GM20000 (cell line): ENCODE data around the gene RELL1.

ENCODE experiments used
- DNase-seq: peaks from one replicate; pipeline ENCODE4 v3.0.0; 2012; ENCODE audit warnings: low spot score
- CTCF ChIP-seq: IDR thresholded peaks from 2 replicates; pipeline ENCODE4 v1.5.1; 2012; ENCODE audit warnings: mild to moderate bottlenecking, control low read depth; ENCODE audit errors: extremely low read depth, missing control alignments

The RELL1 gene

DNA sequence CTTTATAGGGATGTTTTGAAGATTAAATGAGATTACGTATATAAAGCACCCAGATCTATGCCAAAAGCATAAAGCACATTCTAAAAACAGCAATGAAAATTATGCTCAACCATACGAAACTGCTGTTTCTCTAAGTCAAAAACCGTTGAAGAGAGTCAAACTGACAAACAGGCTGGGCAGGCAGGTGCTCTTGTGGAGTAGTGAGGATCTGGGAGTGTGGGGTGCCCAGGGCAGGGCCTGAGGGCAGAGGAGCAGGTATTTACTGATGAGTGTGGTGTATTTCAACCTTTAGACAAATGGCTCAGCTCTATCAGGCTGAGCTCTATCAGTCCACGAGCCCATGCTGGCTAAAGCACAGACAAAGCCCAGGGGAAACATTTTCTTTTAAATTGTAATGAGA is 40.4 kb downstream of the RELL1 start:
- no peak for DNase-seq
- no peak for TF ChIP-seq CTCF

GRCh38 chr4:37644962-37645361 is 41.2 kb downstream of the RELL1 start:
- no peak for DNase-seq
- no peak for TF ChIP-seq CTCF

DNA sequence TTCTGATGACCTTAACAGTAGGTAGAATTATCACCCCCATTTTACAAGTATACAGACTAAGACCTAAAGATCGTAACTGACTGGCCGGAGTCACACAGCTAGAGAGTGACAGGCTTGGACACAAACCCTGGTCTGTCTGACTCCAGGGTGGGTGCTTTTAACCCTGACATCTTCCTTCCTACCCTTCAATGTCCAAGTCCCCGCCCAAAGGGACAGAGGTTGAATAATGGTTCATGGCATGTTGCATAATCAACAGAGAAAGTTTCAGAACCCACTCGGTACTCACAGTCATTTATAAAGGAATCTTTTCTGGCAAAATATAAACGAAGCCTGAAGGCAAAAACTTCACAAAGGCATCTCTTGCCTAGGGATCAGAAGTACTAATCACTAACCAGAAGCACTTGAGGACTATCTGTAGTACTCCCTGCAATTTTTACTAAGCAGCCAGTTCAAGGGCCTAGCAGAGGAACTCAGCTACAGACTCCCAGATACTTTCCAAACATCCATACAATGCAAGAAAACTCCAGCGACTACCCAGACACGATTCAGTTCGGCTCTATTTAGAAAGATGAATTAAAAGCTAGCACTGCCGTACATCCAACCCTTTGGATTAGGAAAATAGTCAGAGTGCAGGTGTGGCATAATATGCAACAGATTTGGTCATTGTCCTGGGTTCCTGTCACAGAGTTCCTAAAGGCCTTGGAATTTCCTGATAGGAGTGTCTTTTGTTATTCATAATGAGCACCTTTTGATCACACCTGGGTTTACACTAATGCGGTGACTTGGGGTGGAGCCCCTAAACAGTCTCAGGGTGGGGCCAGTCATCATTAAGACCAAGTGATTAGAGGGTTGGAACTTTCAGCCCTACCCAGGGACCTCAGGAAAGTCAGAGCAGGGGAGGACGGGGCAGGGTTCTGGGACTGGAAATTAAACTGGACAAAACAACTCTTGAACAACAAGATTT is 44.0 kb downstream of the RELL1 start:
- no peak for DNase-seq

DNA sequence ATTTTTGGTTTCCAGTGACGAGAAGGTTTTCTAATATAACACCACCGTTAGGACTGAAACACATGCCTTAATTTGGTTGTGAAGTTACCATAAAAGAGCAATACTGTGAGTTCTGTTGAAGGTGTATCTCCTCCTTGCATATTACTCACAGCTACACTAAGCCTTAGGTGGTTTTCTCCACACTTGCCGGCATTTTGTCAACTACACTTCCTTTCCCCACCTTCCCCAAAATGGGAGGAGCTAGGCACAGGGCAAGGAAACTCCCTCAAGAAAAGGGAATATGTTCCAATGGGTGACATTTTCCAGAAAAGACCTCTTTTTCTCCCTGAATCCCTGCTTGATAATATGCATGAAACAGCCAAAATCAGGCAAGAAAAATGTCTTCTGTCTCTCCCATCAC is 44.8 kb downstream of the RELL1 start:
- no peak for DNase-seq
- TF ChIP-seq CTCF: no peak

More for the DNA sequence above, 44.0 kb downstream of the RELL1 start:
- TF ChIP-seq CTCF: no peak

DNA sequence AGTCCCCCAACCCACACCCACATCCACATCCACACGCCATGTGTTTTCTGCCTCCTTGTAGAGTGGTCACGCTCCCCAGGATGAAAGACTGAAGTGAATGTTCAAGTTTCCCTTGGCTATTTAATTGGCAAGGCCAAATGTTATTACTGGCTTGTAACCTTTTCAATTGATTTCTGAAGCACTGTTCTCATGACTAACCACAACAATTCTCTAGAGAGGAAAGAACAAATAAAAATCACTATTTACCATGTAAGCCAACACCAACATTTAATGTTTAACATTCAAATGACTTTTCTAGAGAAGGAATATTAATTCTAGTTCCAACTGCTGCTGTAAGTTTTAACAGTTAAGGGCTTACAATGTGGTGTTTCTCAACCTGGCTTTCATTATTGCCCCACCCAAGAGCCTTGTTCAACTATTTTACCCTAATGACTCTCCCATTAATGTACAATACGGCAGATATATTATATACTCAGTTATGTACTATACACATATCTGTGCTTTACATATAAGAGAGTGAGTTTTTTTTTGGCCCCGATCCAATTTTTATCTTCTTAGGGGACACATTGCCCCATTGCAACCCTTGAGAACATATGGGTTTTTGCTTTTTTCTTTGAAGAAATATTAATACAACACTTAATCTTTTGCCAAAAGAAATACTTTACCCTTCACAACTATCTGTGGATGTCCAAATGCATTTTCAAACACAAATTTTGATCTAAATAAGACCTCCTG is 46.5 kb downstream of the RELL1 start:
- TF ChIP-seq CTCF: no peak

GRCh38 chr4:37635155-37635554 is 51.0 kb downstream of the RELL1 start:
- no peak for DNase-seq
- TF ChIP-seq CTCF: no peak

More for the DNA sequence above, 46.5 kb downstream of the RELL1 start:
- DNase-seq: no peak

DNA sequence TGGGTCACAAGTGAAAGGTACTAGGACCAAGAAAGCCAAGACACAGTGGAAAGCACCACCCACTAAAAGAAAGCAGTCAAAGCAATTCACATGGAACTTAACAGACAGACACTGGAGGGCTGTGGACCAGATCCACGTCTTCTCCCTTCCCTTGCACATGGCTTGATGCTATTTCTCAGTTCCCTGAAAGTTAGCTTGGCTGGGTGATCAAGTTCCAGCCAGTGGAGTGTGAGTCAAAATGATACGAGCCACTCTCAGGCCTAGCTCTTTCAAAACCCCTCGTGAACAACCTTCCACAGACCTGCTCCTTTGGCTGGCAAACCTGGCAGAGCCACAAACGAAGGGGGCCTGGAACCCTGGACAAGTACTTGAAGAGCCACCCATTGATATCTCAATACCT is 52.0 kb downstream of the RELL1 start:
- TF ChIP-seq CTCF: no peak
- DNase-seq: no peak
